ENCODE measurements around the gene SYNE1.

DNA sequence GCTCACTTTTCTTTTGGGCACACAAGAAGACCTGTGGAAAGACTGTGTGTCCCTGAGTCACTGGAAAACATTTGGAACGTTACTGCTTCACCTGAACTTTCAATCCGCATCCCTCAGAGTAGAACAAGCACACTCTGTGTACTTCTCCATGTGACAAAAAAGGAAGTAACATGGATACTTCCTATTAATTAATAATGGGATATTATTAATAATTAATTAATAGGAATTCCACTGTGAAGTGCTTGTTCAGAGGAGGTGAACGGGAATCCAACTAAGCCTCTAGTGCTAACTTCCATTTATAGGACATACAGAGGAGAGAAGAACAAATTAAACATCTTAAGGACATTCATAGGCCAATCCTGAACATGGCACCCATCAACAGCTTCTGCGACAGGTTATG is 407.8 kb downstream of the SYNE1 start:
- TF ChIP-seq ZNF274 (IDR thresholded peaks at IDR 0.05; ENCODE audit: low read depth, low read length) (no peak), YY1 (IDR thresholded peaks at IDR 0.05; ENCODE audit: insufficient read depth, insufficient read length) (no peak)
